ENCODE measurements around the gene LAD1.

Gene LAD1

DNA sequence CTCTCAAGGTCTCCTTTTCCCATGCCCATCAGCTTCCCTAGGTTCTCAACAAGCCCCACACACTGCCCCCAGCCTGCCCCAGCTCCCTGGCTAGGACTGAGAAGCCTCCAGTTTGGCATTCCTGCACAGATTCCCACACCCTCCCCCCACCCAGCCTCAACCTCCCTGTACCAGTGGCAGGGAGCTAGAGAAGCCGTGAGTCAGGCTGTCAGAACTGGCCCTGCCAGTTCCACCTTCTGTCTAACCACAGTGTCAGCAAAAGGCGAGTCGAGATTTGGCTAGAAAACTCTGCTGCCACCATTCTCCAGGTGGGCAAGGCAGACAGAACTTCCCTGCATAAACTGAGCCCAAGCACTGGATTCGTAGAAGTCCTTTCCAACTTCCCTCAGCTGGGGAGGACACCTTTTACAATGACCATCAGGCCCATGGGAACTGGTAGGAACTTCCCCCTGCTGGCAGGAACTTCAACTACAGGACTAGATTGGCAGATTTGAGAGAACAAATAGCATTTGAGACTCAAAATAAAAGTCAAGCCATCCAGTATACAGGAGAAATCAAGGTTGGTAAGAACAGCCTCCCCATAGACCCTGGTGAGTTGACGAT lies 52.7 kb downstream of the LAD1 start:
- DNase-seq = no peak

DNA sequence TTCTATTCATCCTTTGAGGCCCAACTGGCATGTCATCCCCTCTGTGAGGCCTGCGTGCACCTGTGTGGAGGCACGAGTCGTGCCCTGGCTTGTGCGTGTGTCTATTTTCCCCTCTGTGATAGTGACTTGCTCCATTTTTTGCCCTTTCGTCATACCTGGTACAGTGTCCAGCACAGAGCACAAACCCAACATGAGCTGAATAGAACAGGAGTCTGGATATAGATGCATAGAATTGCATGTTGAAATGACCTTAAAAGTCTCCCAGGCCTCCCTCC lies 54.1 kb downstream of the LAD1 start:
- DNase-seq = no peak

DNA sequence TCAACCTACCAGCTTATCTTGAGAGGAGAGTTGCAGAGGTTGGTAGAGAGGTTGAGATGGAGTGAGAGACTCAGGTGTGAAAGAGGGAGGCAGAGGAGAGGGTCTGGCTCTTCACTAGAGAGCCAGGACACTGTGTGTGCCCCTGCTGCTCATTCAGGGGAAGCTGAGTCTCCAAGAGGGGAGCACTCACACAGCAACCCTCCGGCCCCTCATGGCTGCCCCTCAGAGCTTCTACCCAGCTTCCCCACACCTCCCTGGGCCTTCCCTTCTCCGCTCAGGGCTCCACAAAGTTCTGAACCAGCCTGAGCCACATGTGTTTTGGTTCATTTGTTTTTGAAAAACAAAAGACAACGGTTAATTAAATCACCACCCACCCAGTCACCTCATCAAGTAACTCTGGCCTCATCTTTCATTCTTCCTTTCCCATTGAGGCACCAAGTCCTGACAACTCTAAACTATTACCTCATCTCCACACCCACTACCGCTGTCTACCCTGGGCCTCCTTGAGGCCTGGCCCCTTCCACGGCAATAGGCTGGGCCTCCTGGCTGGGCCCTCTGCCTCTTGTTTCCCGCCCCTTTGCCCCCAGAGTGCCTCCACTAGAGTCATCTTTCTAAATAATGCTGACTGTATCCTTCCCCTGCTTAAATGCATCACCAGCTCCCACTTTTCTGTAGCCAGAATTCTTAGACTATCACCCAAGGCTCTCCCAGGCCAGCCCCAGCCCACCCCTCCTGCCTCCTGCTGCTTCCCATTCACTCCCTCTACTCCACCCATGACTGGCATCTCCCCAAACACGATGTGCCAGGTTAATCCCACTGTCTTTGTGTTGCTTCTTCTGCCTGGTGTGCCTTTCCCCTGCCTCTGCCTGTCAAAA lies 54.7 kb downstream of the LAD1 start:
- DNase-seq = no peak

DNA sequence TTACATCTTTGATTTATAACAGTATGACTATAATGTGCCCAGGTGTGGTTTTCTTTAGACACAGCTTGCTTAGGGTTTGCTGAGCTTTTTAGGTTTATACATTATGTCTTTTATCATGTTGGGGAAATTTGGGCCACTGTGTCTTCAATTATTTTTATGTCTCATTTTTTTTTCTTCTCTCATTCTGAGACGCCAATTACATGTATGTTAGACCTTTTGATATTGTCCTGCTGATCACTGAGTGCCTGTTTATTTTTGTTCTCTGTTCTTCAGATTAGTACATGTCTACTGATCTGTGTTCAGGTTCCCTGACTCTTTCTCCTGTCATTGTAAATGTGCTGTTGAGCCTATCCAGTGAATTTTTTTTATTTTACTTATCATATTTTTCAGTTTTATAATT lies 57.7 kb downstream of the LAD1 start:
- no peak for DNase-seq

DNA sequence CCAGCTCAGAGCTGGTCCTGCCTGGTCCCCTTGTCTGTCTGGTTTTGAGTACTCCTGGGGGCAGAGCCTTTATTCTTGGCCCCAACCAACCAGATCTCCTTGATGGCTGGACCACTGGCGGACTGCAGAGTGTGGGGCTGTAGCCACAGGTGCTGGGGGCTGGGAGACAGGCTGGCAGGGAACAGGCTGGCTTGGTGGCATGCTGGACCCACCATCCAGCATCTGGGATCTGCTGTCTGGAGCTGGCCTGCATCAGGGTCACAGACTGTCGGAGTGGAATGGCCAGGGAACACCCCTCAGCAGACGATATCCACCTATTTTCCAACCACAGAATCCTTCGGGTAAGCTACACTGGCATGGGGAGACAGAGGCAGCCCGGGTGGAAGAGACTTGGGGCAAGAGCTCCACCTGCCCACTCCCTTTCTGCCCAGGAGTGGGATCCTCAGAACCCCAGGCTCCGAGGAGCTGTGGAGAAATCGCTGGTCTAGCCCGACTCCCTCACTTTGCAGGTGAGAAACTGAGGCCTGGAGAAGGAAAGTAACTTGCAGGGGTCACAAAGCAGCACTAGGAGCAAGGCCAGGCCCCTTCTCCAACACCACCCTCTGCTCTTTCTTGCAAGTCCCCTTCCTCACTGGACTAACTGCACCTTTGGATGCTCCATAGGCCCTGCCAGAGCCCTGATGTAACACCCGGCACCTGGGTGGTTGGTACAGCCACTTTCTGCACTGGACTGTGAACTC lies 62.2 kb downstream of the LAD1 start:
- no peak for DNase-seq

DNA sequence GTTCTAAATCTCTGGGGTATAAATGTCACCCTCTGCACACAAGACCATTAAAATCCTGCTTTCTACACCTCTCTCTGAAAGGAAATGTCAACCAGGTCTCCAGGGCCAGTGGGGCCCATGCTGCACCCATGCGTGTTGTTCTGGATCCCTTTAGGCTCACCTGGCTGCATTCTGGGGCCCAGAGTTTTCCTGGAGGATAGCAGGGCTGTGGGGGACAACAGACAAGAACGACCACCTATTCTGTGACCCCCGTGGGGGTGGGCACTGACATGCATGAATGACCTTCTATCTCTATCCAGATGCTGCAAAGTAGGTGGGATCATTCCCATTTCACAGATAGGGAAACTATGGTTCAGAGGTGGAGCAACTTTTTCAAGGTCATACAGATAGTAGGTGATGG lies 63.2 kb downstream of the LAD1 start:
- DNase-seq = no peak

DNA sequence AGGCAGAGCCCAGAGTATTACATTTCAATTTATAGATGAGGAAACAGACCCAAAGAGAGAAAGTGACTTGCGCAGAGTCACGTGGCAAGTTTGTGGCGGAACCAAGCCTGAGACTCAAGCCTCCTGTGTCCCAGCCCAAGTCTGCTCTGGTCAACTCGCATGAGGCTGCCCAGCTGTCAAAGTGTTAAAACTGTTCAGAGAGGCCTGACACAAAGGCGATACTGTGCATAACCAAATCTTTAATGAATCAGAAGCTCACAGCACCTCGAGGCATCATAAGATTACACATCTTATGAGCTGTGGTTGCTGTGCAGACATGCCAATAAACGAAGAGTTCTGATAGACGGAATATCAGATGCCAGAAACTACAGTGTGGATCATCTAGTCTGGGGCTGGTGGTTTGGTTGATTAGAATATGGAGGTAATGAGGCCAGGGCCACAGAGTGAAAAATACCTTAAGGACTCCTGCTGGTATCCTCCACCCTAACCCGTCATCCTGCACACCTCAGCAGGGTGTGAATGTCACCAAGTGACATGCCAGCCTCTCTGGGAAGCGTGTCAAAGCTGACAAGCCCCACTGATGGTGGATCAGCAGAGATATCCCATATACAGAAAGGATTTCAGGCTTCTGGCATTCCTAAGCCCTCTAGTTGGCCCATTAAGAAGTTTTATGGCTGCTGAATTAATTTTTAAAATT lies 63.8 kb downstream of the LAD1 start:
- no peak for DNase-seq

DNA sequence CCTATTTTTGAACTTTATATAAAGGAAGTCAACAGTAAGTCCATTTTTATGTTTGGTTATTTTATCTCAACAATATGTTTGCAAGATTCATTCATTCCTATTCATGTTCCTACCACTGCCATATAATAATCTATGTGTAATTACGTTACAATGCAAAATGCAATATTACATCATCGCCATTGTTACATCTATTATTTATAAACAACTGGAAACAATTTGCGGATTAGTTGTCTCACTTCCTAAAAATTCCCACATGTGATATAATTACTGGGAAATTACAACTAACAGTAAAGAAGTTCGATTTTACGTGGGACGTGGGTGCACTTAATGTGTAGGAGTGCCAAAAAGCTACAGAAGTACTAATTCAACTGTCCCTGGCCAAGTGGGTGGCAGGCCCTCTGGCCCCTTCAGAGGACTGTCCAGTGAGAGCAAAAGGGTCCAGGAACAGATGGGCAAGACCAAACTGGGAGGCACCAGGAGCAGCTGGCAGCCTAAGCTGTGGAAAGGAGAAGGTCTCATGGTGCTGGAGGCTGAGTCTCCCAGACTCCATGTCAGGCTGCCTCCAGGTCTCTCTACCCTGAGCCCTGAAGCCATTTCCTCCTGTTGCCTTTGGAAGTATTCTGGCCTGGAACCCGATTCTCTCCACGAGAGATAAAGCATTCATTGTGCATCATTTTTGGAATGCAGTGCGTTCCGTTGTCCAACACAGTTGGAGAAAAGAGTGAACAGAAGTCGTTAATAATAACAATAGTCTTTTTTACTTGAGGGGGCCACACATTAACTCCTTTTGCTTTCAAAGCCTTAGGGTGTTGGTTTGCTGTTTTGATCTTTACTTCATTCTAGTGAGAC lies 64.6 kb downstream of the LAD1 start:
- no peak for DNase-seq

DNA sequence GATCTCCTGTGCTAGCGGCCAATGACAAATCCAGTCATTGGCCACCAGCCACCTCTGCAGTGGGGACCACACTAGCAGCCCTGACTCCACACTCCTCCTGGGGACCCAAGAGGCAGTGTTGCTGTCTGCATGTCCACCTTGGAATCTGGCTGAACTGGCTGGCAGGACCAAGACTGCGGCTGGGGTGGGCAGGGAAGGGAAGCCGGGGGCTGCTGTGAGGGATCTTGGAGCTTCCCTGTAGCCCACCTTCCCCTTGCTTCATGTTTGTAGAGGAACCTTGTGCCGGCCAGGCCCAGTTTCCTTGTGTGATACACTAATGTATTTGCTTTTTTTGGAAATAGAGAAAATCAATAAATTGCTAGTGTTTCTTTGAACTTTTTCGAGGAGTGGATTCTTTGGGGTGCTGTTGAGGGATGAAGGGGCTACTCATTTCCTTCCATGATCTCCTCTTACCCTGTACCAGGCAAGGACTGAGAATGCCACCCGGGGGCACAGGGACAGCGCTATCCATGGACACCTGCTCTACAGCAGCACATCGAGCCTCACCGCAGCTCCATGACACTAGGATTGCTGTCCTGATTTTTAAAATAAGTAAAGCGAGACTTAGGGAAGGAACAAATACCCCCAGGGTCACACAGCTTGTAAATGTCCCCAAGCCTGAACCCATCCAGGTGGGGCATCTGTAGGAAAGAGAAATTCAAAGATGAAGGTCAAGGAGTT lies 66.3 kb downstream of the LAD1 start:
- DNase-seq = no peak

DNA sequence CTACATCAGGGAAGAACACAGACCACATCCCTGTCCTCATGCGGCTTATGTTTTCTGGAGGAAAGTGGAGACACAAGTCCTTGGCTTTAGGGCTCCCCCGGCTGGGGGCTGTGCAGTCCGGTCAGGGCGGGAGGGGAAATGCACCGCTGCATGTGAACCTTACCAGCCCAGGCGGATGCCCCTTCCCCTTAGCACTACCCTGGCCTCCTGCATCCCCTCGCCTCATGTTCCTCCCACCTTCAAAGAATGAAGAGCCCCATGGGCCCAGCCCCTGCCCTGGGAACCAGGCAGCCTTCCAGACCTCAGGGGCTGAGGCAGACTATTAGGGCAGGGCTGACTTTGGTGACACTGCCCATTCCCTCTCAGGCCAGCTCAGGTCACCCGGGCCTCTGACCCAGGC lies 67.1 kb downstream of the LAD1 start:
- no peak for DNase-seq

DNA sequence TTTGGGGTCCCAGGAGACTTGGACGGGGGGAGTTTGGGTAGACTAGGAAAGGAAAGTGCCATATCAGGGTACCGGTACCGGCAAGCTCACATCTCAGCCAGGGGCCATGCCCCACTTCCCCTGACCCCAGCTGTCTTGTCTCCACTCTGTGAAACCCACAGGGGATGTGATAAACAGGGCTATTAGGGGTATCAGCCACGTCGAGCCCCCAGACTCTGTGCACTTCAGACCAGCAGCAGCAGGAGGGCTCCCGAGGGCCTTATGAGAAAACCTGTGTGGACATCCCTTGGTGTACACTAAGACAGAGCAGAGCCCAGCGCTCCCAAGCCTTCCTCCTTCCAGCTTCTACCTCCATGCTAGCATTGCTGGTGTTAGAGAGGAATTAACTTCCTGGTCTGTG lies 68.0 kb downstream of the LAD1 start:
- no peak for DNase-seq

Data from NCI-H187 treated with DMSO at 0.1 percent for 48 hours (cell line).